GM19372 (cell line): ENCODE measurements around the gene BNIP3.
"Not testable (repeated sequence)": the region's sequence is repeated elsewhere in the genome, so short reads cannot be mapped to it uniquely, and the experiment has no call there.

Experiments
- ATAC-seq: cut with Tn5 transposase; IDR thresholded peaks from one replicate; pipeline ENCODE4 v1.9.1; 2021; ENCODE audit warnings: mild to moderate bottlenecking, low read depth, moderate library complexity; ENCODE audit not compliant: unreplicated experiment

Gene BNIP3

DNA sequence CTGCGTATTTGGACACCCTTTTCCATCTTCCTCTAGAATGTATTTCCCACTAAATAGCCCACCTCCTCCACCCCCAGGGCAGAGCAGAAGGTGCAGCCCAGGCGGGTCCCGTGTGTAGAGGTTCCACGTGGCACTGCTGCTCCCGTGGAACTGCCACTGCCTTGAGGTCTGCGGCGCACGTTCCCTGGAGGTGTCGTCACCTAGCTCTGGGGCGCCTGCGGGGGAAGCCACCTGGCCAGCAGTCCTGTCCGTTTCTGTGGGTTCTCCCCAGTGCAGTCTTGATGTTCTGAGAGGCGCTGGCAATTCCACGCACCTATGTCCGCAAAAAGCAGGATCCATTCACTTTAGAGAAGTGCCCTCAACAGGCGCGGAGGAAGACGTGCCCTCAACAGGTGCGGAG, 21.9 kb downstream of the BNIP3 start:
- ATAC-seq: no peak

DNA sequence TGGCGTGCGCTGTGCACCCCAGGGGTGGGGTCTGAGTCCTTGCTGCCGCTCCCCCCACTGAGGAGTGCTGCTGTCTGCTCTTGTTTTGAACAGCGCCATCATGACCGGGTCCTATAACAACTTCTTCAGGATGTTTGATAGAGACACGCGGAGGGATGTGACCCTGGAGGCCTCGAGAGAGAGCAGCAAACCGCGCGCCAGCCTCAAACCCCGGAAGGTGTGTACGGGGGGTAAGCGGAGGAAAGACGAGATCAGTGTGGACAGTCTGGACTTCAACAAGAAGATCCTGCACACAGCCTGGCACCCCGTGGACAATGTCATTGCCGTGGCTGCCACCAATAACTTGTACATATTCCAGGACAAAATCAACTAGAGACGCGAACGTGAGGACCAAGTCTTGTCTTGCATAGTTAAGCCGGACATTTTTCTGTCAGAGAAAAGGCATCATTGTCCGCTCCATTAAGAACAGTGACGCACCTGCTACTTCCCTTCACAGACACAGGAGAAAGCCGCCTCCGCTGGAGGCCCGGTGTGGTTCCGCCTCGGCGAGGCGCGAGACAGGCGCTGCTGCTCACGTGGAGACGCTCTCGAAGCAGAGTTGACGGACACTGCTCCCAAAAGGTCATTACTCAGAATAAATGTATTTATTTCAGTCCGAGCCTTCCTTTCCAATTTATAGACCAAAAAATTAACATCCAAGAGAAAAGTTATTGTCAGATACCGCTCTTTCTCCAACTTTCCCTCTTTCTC, 26.0 kb downstream of the BNIP3 start:
- no peak for ATAC-seq

DNA sequence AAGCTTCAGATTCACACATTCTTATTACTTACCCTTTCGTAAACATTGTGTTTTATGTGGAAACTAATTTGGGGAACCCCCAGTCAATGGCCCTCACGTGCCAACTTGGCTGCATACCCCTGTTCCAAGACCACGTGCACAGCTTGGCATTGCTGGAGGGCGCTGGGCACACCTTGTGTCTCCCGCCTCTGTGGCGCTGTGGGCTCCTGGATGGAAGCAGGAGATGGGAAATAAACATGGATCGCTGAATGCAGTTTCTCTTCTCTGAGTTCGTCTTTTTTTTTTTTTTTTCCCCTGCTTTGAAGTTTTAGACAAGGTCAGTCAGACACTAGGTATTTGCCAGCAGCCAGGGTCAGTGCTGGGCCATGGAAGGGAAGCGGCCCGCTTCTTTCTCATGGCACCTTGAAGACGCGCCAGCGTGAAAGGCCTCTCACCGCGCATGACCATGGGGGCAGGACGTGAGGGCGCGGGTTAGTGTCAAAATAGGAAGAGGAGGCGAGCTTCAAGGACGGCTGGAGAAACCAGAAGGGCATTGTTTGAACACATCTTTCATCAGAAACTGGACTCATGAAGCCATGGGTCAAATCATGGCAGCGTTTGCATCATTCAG, 27.3 kb downstream of the BNIP3 start:
- no peak for ATAC-seq

DNA sequence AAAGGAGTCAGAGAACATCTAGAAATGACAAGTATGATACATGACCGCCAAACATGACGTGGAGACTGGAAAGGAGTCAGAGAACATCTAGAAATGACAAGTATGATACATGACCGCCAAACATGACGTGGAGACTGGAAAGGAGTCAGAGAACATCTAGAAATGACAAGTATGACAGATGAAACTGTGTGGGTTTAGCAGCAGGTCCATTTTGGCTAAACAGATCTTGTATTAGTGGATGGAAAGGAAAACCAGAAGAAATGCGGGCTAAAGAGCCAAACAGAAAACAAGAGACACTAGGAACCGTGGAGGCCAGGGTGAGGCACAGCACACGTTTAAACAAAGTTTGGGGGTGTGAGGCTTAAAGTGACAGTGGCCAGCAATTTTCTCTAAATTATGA, 31.8 kb downstream of the BNIP3 start:
- ATAC-seq: not testable (repeated sequence)

DNA sequence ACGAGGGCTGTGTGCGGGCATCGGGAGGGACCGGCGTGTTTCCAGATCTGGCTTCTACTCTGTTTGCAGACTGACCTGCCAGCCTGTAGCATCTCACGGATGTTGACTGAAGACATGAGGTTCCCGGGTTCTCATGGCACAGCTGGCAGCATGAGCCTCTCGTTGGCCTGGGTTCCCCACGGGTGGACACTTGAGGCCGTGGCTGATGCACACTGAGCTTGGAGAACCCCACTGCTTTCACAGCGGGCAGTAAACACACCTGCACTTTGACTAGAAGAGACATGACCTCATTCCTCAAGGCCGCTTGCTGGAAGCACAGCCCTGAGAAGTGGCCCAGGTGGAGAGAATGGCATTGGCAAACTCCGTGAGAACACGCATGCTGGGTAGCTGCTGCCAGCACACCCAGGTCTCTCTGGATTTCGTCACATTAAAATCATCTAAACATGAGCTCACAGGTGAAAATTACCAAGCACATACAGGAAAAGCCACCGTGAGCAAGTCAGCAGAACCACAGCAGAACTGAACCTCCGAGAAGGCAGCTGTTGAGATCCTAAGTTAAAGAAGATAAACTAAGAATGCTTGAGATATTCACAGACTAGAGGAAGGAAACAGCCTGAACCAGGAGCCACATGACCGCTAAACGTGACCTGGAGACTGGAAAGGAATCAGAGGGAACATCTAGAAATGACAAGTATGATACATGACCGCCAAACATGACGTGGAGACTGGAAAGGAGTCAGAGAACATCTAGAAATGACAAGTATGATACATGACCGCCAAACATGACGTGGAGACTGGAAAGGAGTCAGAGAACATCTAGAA, 32.5 kb downstream of the BNIP3 start:
- no peak for ATAC-seq

DNA sequence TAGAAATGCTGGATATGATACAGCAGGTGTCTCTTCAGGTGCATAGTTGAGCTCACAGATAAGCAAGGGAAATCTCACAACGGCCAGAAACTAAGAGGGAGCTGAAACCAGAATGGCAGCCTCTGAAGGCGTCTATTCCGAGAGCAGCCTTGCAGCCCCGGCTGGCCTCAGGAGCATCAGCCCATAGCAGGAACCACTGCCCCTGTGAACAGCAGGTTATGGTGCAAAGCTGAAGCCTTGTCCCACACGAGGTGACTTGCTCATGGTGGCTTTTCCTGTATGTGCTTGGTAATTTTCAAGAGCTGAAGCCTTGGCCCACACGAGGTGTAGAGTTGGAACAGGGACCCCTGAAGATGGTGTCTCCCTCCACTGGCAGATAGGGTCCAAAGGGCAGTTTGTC, 33.2 kb downstream of the BNIP3 start:
- ATAC-seq: no peak

DNA sequence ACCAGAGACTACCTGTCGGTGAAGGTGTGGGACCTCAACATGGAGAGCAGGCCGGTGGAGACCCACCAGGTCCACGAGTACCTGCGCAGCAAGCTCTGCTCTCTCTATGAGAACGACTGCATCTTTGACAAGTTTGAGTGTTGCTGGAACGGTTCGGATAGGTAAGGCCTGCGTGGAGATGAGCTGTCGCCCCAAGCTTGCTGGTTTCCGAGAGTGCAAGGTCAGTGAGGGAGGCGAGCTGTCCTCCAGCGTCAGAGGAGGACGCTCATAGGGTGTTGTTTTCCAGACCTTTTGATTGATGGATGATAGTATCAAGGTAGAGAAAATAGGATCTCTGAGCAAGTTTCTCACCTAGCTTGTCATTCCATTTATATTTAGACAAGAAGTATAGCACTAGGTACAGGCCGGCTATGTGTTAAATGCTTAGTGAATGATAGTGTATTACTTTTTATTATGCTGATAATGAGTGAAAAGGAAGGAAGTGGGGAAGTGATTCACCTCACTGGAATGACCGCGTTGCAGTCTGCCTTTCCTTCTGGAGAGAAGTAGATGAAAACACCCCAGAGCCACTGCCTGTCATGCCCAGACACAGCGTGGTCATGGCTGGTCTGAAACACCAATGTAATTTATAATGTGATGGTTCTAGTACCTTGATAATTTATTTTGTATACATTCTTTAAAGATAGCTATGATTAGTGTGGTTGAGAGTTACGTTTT, 33.9 kb downstream of the BNIP3 start:
- ATAC-seq: no peak

DNA sequence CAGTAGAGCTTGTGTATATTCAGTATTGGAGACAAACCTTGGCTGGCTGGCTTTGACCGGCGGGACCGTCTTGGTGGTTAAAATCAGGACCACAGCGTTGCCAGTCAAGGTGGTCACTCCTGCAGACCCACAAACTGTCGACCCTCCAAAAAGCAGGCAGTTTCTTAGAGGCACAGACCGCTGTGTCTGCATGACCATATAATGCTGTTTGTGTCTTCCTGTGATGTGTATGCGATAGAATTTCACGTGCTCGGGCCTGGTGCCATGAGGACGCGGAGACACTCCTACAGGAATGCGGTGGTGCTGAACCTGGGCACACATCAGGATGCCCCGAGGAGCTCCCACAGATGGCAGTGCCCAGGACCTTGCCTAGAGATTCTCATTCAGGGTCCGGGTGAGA, 34.8 kb downstream of the BNIP3 start:
- no peak for ATAC-seq

DNA sequence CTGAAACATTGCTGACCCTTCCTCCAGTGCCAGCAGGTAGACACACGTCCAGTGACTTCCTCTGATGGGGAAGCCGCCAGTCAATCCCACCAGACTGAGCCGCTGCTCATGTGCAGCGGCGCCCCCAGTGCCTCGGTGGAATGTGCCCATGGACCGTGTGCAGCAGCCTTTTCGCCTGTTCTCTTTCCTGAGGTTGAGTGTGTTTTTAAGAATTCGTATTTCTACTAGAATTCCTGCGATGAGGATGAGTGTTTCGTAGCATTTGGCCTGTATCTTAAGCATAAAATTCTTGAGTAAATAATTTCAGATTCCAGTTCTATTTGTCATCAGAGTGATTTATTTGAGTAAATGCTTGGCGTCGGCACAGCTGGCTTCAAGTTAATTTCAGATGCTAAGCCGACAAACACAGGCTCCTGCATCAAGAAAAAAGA, 35.4 kb downstream of the BNIP3 start:
- no peak for ATAC-seq

DNA sequence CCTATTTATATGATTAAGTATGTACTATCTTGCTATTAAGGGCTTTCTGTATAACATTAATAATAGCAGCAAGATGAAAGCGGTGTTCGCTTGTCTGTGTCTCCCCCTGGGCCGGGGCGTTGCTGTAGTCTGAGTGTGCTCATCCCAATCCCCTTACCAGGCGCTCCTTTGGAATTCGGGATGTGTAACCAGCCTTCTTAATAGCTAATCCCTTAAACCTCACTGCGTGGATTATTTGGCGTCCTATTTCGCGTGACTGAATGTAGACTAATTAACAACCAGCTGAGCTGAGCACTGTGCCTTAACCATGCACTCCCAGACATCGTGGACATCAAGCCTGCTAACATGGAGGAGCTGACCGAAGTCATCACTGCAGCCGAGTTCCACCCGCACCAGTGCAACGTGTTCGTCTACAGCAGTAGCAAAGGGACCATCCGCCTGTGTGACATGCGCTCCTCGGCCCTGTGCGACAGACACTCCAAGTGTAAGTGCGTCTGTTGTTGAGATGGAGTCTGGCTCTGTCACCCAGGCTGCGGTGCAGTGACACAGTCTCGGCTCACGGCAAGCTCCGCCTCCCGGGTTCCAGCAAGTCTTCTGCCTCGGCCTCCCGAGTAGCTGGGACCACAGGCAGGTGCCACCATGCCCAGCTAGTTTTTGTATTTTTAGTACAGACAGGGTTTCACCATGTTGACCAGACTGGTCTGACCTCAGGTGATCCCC, 36.6 kb downstream of the BNIP3 start:
- no peak for ATAC-seq

DNA sequence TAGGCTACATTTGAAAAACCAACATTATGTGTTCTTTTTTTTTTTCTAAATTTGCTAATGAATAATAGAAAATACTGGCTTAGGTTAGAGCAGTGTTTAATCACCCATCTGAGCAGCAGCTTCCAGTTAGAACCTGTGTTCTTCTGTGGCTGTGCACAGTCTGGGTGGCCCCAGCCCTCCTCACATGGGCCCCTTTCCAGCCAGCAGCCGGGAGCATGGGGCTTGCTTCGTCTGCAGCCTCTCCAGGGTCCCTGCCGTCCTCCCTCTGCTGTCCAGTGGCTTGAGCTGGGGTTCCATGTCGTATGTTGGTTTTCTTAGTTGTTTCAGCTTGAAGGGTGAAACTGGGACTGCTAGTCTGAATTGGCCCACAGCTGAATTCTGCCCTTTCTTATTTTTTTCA, 37.3 kb downstream of the BNIP3 start:
- ATAC-seq: no peak

DNA sequence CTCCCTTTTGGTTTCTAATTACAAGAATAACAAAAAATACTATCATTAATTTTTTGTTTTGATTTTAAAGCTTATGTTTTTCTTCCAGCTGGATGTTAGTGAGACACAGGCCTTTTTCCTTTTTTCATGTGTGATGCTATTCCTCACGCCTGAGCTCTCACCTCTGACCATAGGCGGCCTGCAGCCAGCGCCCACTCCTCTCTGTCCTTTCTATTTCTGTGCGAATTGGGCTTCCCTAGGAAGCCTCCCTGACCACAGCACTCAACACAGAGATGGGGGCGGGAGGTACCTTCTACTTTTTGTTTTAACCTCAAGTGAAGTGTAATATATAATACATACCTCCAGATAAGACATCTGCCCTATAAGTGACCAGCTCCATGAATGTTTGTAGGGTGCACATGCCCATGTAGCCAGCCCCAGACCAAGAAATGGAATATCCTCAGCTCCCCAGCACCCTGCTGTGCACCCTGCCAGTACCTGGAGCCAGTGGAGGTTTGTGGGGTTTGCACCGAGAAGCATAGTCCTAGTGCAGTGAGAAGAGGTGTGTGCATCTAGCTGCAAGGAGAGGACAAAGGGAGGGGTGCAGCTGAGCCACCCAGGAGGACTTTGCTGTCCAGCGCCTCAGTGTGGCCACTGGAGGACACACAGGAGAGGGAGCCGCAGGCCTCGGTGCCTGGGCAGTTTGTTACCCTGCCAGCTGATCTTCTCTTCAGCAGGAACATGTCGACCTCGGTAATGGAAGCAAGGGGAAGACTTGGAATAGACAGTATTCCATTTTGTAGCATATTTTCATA, 38.5 kb downstream of the BNIP3 start:
- ATAC-seq: no peak

DNA sequence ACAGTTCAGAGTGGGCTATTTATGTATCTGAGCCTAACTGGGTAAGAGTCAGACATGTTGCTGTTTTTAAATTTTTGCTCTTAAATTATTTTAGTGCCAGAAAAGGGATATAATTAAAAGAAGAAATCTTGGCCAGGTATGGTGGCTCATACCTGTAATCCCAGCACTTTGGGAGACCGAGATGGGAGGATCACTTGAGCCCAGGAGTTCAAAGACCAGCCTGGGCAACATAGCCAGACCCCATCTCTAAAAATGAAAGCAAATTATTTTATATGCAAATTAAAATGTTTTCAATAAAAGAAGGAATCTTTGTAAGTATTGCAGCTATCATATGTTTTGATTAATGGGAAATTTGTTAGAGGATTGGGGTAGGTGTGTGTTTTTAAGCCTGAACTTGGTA, 39.3 kb downstream of the BNIP3 start:
- ATAC-seq: no peak

DNA sequence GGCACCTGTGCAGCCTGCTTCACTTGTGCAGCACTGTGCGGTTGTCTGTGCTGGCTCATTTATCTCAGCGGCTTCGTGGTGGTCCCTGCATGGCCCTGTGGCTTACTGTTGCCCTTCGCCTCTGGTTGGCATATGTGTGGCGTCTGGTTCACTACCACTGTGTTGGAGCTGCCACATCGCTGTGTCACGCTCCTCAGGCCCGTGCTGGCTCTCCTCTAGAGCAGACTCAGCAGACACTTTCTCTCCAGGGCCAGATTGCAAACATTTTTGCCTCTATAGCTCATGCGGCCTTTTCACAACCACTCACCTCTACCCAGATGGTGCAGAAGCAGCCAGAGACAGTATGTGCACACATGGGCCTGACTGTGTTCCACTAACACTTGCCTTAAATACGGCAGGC, 43.0 kb downstream of the BNIP3 start:
- ATAC-seq: no peak

DNA sequence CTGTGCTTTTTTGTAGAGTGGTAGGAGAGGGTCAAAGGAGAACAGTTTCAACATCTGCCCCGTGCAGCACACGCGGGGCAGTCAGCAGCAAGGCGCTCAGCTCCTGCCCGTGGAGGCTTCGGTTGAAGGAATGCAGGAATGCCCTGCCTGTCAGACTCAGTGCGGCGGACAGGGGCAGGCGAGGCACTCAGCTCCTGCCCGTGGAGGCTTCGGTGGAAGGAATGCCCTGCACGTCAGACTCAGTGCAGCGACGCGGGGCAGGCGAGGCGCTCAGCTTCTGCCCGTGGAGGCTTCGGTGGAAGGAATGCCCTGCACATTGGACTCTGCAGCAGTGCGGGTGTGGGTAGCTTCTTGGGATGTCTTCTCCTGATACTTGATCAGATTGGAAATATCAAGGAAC, 43.9 kb downstream of the BNIP3 start:
- no peak for ATAC-seq

DNA sequence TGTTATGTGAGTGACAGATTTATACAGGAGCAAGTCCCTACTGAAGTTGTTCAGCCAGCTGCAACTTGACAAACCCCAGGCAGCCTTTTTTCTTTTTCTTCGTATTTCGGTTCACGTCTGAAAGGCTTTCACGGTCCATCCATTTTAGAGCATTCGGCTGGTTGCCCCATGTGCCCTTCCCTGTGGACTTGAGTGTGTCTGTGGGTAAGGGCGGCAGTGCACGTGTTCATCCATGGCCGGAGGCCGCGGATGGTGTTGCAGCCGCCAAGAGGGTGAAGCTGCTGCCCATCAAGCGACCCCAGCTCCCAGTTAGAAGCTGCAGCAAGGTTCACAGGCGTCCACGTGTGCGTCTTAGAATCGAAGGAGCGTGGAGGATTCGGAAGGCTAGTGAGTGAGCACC, 45.0 kb downstream of the BNIP3 start:
- ATAC-seq: no peak

DNA sequence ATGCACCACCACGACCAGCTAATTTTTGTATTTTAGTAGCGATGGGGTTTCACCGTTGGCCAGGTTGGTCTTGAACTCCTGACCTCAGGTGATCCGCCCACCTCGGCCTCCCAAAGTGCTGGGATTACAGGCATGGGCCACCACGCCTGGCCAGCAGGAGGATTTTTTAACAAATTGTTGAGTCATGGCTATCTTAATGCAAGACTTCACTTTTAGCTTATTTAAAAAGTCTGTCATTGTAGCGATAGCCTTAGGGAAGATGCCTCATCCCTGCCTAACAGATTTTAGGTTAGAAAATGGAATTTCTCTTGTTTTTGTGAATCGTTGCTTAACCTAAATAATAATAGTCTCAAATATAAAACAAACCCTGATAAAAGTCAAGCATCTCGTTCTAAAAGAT, 45.4 kb downstream of the BNIP3 start:
- ATAC-seq: no peak

DNA sequence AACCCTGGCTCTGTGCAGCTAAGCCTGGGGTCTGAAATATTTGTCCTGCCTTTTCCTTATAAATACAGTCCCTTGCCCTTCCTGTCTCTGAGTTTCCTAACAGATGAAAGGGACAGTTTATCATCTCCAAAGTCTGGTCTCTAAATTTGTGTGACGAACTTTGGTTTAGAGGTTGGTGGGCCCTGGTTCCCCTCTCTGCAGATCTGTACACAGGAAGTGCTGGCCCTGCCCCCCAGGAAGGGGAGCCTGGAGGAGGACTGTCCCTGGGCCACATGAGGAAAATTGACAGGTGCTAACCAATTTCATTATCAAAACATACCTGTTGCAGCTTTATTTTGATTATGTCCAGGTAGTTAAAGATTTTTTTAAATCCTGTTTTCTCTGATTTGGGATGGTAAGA, 46.5 kb downstream of the BNIP3 start:
- ATAC-seq: no peak

DNA sequence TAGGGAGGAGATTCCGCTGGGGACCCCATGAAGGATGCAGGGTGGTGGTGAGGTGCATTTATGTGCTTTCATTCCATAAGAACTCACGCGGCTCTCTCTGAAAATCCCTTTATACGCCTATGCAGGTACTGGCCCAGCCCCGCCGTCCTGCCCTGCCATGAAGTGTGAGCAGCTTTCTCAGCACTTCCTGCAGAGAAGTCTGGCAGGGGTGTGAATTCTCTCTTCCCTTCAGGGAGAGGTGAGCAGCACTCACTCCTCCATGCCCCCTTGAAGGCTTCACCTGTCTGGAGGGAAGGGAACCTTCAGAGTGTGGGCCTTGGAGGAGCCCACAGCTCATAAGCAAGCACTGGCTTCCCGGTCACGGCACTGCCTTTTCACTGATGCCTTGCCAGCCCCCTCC, 47.0 kb downstream of the BNIP3 start:
- no peak for ATAC-seq

DNA sequence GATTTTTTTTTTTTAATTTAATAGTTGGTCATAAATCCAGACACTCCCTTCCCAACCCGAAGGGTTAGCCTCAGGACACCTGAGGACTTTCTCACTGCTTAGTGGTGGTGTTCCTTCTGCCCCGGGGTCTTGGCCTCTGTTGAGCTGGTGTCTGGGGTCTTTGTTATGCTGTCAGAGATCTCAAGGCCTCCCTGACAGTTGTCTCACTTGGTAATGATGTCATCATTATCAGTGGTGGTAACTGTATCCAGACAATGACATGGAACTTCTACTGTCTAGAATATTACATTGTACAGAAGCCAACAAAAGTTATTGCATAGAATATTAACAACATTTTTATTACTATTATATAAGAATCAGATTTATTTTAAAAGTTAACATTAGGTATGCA, 48.0 kb downstream of the BNIP3 start:
- no peak for ATAC-seq
